ENCODE results near the gene TMIGD1.

TMIGD1 gene

DNA sequence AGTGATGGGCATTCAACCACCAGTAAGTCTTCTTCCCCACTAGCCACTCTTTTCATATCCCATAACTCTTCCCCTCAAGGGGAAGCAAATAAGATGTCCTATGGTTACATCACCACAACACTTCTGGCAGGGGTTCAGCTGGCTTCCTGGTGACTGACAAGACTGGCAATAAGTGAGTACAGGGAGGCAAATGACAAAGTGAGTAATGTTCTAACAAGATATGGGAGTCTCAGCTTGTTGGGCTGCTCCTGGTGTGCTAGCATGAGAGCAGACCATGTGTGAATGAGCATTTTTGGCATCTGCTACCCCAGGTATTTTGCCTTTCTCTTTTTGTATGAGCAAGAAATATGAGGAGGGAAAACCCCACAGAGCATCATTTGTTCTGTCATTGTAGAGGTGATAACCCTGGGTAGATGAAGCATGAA lies 9.9 kb downstream of the TMIGD1 start:
- DNase-seq: peak; percentile 37

GRCh38 chr17:30323262-30323894 lies 10.5 kb downstream of the TMIGD1 start:
- no peak for DNase-seq

DNA sequence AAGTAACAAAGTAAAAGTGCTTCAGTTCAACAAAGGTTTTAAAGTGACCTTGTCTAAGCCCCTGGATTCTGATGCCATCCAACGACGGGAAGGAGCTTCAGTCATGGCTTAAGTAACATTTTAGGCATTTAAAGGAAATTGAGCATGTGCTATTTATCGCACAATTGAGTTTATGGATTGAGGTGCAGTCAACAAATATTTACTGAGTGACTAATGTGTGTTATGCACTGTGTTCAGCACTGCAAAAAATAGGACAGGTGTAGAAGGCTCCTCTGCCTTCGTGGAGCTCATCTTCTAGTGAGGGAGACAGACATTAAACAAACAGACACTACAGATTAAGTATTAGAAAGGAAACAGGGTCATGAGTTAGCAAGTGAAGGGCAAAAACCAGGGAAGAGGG lies 12.5 kb downstream of the TMIGD1 start:
- no peak for DNase-seq

- DNase-seq: no peak
Measured at GRCh38 chr17:30318155-30318554, 15.7 kb downstream of the TMIGD1 start.

DNA sequence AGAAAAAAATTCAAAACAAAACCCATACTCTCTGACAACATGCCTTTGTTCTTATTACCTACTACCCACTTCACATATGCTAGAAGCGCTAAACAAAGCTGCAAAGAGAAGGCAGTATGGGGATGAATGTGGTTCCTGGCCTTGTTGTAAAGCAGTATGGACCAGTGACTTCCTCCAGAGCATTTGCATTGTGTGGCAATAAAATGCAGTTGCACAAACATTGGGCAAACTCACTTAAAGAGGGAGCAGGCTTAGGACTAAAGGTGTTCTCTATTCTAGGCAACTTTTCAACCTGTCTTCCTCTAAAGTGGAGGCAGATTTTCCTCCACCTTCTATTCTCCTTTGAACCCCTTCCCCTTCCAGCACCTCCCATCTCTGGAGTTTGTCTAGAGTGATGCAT lies 17.1 kb downstream of the TMIGD1 start:
- DNase-seq: no peak

- no peak for DNase-seq
Measured at GRCh38 chr17:30315106-30315505, 18.8 kb downstream of the TMIGD1 start.

DNA sequence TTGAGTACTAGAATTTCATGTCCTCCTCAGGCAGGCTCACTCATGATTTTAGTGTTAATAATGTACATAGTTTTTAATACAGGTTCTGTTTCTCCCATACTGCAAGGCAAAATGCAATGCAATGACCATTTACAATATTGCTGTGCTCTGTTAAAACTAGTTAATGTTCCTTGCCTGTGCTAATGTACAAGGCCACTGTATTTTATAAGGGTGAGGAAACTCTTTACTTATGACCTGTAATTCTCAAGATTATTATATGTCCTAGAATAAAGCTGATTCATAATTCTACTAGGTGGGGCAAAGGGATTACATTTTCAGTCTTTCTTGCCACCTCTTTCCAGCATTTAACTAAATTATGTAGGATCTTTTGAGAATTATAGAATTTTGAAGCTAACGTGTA lies 19.4 kb downstream of the TMIGD1 start:
- no peak for DNase-seq

GRCh38 chr17:30312226-30312625 lies 21.6 kb downstream of the TMIGD1 start:
- DNase-seq: no peak

DNA sequence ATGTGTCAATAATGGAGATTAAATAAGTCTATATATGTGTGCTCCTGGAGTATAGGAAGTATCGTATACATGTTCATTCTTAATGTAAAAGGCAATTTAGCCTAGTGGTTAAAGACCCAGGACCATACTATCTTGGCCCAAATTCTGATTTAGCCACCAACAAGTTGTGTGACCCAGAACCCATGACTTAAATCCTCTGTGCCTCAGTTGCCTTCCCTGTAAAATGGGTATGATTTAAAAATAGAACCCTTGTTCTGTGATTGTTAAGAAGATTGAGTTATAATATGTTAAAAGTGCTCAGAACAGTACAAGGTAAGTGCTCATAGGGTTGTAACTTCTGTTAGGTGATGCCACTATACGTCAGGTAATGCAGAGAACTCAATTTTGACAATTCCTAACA lies 23.3 kb downstream of the TMIGD1 start:
- no peak for DNase-seq

- no peak for DNase-seq
Measured at GRCh38 chr17:30309591-30309990, 24.3 kb downstream of the TMIGD1 start.

DNA sequence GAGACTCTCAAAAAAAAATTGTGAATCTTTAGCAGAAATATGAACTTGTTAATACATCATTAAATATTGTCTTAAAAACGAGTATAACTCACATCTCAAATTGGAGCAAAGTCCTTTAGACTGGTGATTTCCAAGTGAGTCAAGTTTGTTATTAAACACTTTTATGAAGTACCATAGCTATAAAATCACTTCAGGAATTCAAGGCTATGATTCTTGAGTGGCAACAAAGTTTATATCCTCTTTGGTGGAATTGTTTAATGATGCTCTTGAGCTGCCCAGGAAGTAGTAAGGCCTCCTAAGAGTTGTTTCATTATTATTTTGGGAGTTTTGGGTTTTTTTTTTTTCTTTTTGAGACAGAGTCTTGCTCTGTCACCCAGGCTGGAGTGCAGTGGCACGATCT lies 25.5 kb downstream of the TMIGD1 start:
- DNase-seq: no peak

- no peak for DNase-seq
Measured at GRCh38 chr17:30304778-30305177, 29.1 kb downstream of the TMIGD1 start.

DNA sequence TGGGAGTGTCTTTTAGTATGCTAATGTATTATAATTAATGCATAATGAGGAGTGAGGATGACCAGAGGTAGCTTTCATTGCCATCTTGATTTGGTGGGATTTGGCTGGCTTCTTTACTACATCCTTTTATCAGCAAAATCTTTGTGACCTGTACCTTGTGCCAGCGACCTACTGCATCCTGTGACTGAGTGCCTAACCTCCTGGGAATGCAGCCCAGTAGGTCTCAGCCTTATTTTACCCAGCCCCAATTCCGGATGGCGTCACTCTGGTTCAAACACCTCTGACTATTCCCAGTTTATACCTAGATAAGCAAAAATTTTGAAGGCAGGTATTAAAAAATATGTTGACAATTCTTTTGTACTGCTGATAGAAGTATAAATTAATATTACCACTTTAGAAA lies 31.6 kb downstream of the TMIGD1 start:
- DNase-seq: no peak

DNA sequence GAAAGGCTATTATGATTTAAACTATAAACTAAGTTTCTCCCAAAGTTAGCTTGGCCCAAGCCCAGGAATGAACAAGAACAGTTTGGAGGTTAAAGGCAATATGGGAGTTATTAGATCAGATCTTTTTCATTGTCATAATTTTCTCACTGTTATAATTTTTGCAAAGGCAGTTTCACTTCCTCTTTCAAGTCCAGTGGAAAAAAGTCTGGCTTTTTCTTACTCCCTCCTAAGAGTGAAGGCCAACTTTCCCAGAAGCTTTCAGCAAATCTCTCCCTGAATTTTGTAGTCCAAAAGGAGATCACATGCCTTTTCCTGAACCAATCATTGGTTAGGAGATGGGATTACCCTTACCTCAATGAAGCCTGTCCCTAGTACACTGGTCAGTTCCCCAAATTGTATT lies 33.0 kb downstream of the TMIGD1 start:
- DNase-seq: no peak

DNA sequence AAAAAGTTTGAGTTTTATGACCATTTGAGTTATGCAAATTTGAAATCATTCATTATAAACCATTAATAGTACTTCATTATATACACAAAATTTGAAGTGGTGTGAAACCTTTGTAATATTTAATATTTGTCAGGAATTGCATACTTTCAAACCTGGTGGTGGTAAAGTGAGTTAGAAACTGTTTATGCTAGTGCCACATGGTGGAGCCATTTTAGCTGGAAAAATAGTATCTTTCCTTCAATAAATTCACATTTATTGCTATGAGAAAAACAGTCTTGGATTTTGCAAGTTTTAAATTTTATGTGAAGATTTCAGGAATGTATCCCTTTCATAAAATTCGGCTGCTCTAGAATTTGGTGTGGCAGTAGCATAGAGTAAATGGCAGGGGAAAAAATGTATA lies 34.9 kb downstream of the TMIGD1 start:
- no peak for DNase-seq

DNA sequence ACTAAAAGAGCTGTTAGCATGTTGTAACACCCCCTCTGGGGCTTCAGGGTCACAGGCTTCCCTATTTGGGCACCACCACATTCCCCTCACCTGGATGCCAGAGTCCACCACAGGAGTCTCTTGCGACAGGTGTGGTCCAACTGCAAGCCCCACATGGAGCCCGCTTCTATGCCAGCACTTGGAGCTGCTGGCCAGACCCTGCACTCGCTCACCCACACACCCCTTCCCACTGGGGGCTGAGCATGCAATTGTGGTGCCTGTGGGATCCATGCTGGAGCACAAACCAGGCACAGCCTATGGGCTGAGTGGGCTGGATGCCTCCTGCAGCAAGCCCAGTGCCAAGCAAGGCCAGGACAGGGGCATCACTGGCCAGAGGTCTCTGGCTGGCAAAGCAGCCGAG lies 36.1 kb downstream of the TMIGD1 start:
- DNase-seq: no peak

- DNase-seq: no peak
Measured at GRCh38 chr17:30296499-30297080, 37.3 kb downstream of the TMIGD1 start.

DNA sequence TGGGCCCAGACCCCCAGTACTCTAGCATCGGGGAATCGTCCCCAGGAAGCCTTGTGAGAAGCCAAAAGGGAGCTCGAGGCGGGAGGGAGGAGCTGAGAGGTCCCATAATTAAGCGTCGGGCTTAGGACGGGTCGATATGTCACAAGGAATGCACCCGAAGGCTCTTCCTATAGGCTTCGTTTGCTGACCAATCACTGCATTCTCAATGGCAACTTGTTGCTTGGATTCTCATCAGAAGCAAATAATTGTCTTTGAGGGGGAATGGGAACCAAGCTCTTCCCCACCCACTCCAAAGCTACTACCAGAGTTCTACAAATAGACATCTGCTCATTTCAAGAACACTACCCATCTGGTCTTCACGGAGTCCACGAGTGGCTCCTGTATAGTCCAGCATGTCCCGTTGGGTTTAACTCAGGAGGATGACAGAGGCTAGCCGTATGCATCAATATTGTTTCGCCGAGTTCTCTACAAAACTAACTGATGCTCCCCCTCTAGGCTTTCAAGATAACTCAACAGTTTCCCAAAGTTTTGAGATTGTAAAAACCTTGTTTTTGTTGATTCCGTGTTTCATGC lies 41.5 kb downstream of the TMIGD1 start:
- no peak for DNase-seq

DNA sequence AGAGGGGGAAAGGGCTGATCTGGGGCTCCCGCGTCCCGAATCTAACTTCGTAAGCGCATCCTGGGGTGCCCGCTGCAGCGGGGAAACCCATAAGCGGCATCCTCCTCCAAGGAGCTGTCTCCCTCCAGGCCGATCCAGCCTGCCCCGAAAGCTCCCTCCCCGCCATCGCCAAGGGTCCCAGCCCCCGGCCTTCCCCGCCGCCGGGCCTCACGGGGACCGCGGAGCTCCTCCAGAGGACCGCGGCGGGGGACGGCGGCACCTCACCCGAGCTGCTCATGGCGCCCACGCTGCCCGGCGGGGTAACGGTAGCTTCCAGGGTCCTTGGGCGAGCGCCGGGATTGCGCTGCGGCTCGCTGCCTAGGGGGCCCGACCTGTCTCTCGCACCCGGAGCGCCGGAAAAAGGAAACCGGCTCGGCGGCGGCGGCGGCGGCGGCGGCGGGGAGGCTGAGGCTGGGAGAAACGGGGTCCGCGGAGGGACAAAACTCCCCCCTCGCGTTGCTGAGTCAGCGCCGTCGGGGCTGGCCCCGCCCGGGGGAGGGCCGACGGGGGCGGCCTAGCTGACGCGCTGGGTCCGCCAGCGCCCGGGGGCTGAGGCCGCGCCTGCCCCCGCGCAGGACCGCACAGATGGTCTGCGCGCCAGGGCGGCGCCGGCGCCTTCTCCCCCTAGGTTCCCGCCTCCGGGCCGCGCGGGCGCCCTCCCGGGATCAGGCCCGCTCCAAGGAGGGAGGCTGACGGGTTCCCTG lies 42.1 kb downstream of the TMIGD1 start, which contains the start of gene BLMH:
TSS of gene BLMH (minus strand) at position 402 of the 743 bp plus-strand sequence. CDS start at position 277, 125 bp downstream.
- peak; percentile 88 for DNase-seq

GRCh38 chr17:30290696-30291542 lies 42.9 kb downstream of the TMIGD1 start:
- DNase-seq: peak; percentile 31

- no peak for DNase-seq
Measured at GRCh38 chr17:30290077-30290476, 43.8 kb downstream of the TMIGD1 start.

- DNase-seq: no peak
Measured at GRCh38 chr17:30279156-30279555, 54.7 kb downstream of the TMIGD1 start.

DNA sequence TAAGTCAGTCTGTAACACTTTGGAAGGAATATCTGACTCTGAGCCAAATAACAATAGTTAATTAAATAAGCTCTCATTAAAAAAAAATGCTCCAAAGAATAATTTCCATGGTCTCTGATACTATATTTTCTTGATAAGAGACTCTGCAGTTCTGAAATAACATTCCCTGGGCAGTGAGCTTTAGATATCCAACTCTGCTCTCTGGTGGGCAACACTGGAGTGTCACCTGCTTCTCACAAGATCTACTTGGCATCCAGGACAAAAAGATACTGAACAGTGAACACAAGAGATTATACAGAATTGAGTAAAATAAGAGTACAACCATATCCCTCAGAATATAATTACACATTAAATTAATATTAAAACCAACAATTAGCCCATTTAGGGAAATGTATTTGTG lies 55.8 kb downstream of the TMIGD1 start:
- no peak for DNase-seq

Data from stimulated activated CD4-positive, alpha-beta T cell treated with anti-CD3 and anti-CD28 coated beads, Interleukin-4, amount 100 ng/mL, for 1 hour (primary cell).